Vagina (tissue), 2 donors: Measurements from ENCODE around the gene CMIP.

Source experiments
- CTCF ChIP-seq, 3 experiments: fragments of 450-650 bp in 2 of 3; fragments of 200-600 bp in 1 of 3; sonication (generic) in 1 of 3; IDR thresholded peaks; one replicate each; pipeline ENCODE4 v1.5.1; 2017 to 2019; ENCODE audit warnings: antibody characterized with exemption in 3 of 3, mild to moderate bottlenecking in 2 of 3, moderate library complexity in 2 of 3
- POLR2AphosphoS5 ChIP-seq, 2 donors: sonication (generic); formaldehyde crosslinking; IDR thresholded peaks; one replicate each; pipeline ENCODE4 v1.9.0; 2017; ENCODE audit warnings: antibody characterized with exemption in 2 of 2, mild to moderate bottlenecking in 2 of 2, low read depth in 1 of 2; ENCODE audit not compliant: insufficient read depth in 1 of 2

GRCh38 chr16:81544261-81544660 is 99.7 kb downstream of the CMIP start:
- TF ChIP-seq POLR2AphosphoS5 (IDR thresholded peaks at IDR 0.05; ENCODE audit: insufficient read depth in 1 of 2, low read depth in 1 of 2) (no peak), CTCF (IDR thresholded peaks at IDR 0.05) (no peak)
